Neutrophil (primary cell): ENCODE results near the gene TTYH3.

ENCODE experiments used
- H3K27ac ChIP-seq: fragments of 200-600 bp; sonication (generic); 2 replicates; pipeline ENCODE4 v1.5.1; 2016; ENCODE audit warnings: mild to moderate bottlenecking, moderate library complexity
- H3K27me3 ChIP-seq: fragments of 200-600 bp; sonication (generic); 2 replicates; pipeline ENCODE4 v1.6.0; 2016; ENCODE audit warnings: mild to moderate bottlenecking
- H3K36me3 ChIP-seq: fragments of 200-600 bp; sonication (generic); 2 replicates; pipeline ENCODE4 v1.5.1; 2017
- H3K4me1 ChIP-seq, 2 experiments: fragments of 200-600 bp in 1 of 2; sonication (generic) in 1 of 2; 1 replicate in 1 of 2; 2 replicates in 1 of 2; pipeline versions ENCODE4 v1.5.1 to v1.6.1; 2013 to 2016; ENCODE audit warnings: low read depth in 1 of 2, low read length in 1 of 2, mild to moderate bottlenecking in 1 of 2, moderate library complexity in 1 of 2; ENCODE audit not compliant: control insufficient read depth in 1 of 2, insufficient read depth in 1 of 2
- H3K4me3 ChIP-seq, 2 experiments: fragments of 200-600 bp in 1 of 2; sonication (generic) in 1 of 2; 1 replicate in 1 of 2; 2 replicates in 1 of 2; pipeline ENCODE4 v1.5.1; 2013 to 2016; ENCODE audit warnings: low read depth in 1 of 2, low read length in 1 of 2, mild to moderate bottlenecking in 1 of 2, moderate library complexity in 1 of 2
- H3K9me3 ChIP-seq: fragments of 200-600 bp; sonication (generic); 2 replicates; pipeline ENCODE4 v1.5.1; 2016
- TF ChIP-seq, protein P1 (sequence below): fragments of 200-600 bp; sonication (generic); IDR thresholded peaks from 2 replicates; pipeline ENCODE4 v1.5.1; 2016; ENCODE audit warnings: antibody characterized with exemption

The TTYH3 gene

GRCh38 chr7:2663960-2664359, 32.2 kb downstream of the TTYH3 start:
- no peak overlapping the region for H3K4me3 ChIP-seq
- peaks cover 25% of the 10 kb centered on the region for H3K36me3 ChIP-seq
- no peak overlapping the region for H3K27ac ChIP-seq
- H3K4me1 ChIP-seq = peaks cover 18 to 21% of the 10 kb centered on the region in 2 experiments
- H3K27me3 ChIP-seq = peaks cover 25% of the 10 kb centered on the region
- TF ChIP-seq, protein P1, sequence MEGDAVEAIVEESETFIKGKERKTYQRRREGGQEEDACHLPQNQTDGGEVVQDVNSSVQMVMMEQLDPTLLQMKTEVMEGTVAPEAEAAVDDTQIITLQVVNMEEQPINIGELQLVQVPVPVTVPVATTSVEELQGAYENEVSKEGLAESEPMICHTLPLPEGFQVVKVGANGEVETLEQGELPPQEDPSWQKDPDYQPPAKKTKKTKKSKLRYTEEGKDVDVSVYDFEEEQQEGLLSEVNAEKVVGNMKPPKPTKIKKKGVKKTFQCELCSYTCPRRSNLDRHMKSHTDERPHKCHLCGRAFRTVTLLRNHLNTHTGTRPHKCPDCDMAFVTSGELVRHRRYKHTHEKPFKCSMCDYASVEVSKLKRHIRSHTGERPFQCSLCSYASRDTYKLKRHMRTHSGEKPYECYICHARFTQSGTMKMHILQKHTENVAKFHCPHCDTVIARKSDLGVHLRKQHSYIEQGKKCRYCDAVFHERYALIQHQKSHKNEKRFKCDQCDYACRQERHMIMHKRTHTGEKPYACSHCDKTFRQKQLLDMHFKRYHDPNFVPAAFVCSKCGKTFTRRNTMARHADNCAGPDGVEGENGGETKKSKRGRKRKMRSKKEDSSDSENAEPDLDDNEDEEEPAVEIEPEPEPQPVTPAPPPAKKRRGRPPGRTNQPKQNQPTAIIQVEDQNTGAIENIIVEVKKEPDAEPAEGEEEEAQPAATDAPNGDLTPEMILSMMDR = no peak
- H3K9me3 ChIP-seq = no peaks in the 10 kb centered on the region

DNA sequence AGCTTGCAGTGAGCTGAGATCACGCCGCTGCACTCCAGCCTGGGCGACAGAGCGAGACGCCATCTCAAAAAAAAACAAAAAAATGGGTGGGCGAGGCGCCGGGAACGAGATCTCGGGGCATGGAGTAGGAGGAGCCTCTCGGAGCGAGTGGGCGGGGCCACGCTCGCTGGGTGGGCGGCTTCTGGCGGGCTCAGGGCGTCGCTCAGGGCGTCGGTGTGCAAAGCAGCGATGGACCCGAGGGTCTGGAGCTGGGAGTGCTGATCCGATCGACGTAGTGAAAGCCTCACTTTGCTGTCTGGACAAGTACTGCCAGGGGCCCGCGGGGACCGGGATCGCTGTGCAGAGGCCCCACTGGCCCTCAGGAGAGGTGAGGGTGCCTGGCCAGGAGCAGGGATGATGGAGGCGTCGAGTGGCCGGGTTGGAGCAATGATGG, 33.6 kb downstream of the TTYH3 start:
- H3K27me3 ChIP-seq = peaks cover 34% of the 10 kb centered on the region
- H3K9me3 ChIP-seq = no peaks in the 10 kb centered on the region
- peaks cover 12% of the 10 kb centered on the region for H3K36me3 ChIP-seq
- H3K4me3 ChIP-seq = no peak overlapping the region
- peaks cover 18 to 21% of the 10 kb centered on the region in 2 experiments for H3K4me1 ChIP-seq
- TF ChIP-seq, protein P1 = no peak
- H3K27ac ChIP-seq = no peak overlapping the region

- H3K4me1 ChIP-seq = peaks cover 18 to 21% of the 10 kb centered on the region in 2 experiments
- H3K27ac ChIP-seq = no peak overlapping the region
- H3K27me3 ChIP-seq = peaks cover 41% of the 10 kb centered on the region
- H3K9me3 ChIP-seq = no peaks in the 10 kb centered on the region
- H3K4me3 ChIP-seq = no peak overlapping the region
- TF ChIP-seq, protein P1 = no peak
- H3K36me3 ChIP-seq = peaks cover 12% of the 10 kb centered on the region
Measured at GRCh38 chr7:2666155-2666554, 34.4 kb downstream of the TTYH3 start.

GRCh38 chr7:2666588-2667250, 34.9 kb downstream of the TTYH3 start:
- no peak overlapping the region for H3K27ac ChIP-seq
- no peak overlapping the region for H3K4me3 ChIP-seq
- H3K27me3 ChIP-seq = peaks cover 46% of the 10 kb centered on the region
- H3K9me3 ChIP-seq = no peaks in the 10 kb centered on the region
- peaks cover 8% of the 10 kb centered on the region for H3K36me3 ChIP-seq
- TF ChIP-seq, protein P1 = no peak
- peaks cover 18 to 21% of the 10 kb centered on the region in 2 experiments for H3K4me1 ChIP-seq

DNA sequence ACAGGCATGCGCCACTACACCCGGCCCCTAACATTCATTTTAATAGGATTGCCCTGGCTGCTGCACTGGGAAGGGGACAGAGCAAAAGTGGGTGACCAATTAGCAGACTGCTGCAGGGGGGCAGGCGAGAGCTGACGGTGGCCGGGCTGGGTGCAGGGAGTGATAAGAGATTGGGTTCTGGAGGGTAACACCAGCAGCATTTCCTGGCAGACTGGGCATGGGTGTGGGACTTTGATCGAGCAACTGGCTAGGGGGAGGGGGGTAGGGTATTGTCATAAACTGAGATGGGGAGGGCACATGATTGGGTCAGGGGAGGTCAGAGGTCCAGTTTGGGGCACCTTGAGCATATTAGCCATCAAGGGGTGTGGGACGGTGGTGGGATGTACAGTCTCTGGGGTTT, 36.1 kb downstream of the TTYH3 start:
- TF ChIP-seq, protein P1 = no peak
- no peaks in the 10 kb centered on the region for H3K36me3 ChIP-seq
- H3K27me3 ChIP-seq = peaks cover 54% of the 10 kb centered on the region
- H3K4me3 ChIP-seq = no peak overlapping the region
- no peak overlapping the region for H3K27ac ChIP-seq
- no peaks in the 10 kb centered on the region for H3K9me3 ChIP-seq
- peaks cover 12 to 17% of the 10 kb centered on the region in 2 experiments for H3K4me1 ChIP-seq
